T-helper 17 cell (primary cell): Measurements from ENCODE around the gene APLF. TPM values are rescaled to one million over a fixed set of nuclear protein-coding genes. Genes with fewer than 3 reads are reported as not detected.
A peak's percentile ranks its signal among the peaks of the same experiment; 100 is the strongest.

ENCODE experiments used
- ATAC-seq: fragments of 150-1000 bp; cut with Tn5 transposase; 2 replicates; pipeline ENCODE4 v1.10.0; 2021; ENCODE audit warnings: mild to moderate bottlenecking, moderate library complexity
- DNase-seq, 3 donors: peaks; one replicate each; pipeline versions ENCODE4 v3.0.0 to v3.0.0-alpha.2; 2020 to 2021
- H3K9me3 ChIP-seq: one replicate; pipeline ENCODE4 v1.7.0; 2013; ENCODE audit warnings: low read length, mild to moderate bottlenecking; ENCODE audit not compliant: control insufficient read depth, poor library complexity, severe bottlenecking
- H3K27ac Mint-ChIP-seq: one replicate; pipeline ENCODE4 v1.8.0; 2022; ENCODE audit warnings: mild to moderate bottlenecking, moderate library complexity, mixed read lengths
- H3K27me3 Mint-ChIP-seq: one replicate; pipeline ENCODE4 v1.8.0; 2022; ENCODE audit warnings: mixed read lengths
- H3K36me3 Mint-ChIP-seq: one replicate; pipeline ENCODE4 v1.8.0; 2022; ENCODE audit warnings: low read depth, mixed read lengths
- H3K4me1 Mint-ChIP-seq: one replicate; pipeline ENCODE4 v1.8.0; 2022; ENCODE audit warnings: mild to moderate bottlenecking, mixed read lengths
- H3K4me3 Mint-ChIP-seq: one replicate; pipeline ENCODE4 v1.8.0; 2022; ENCODE audit warnings: mild to moderate bottlenecking, moderate library complexity, mixed read lengths
- total RNA-seq, 4 donors: library from RNA in 2 of 4; stranded (reverse) in 2 of 4; gene quantifications; one replicate each; pipeline ENCODE4 v1.2.3 and lab custom pipeline; 2022 to 2026

Gene APLF
- total RNA-seq (1 to 10 TPM; 5.3 to 6.4 TPM), total RNA-seq (lab: John Stamatoyannopoulos, UW) (19.7 to 26.2 reads per million in 2 donors)

- Mint-ChIP-seq H3K4me3 (peak within 1 kb of the TSS; percentile 96), H3K27ac (peak within 1 kb of the TSS; percentile 98), H3K27me3 (no peaks in the 10 kb centered on the region), H3K4me1 (peaks cover 42% of the 10 kb centered on the region), H3K36me3 (peaks cover 4% of the 10 kb centered on the region)
- DNase-seq (peak; percentile 92 to 95 (median 94)), ATAC-seq (peak; percentile 92)
- H3K9me3 ChIP-seq = no peaks in the 10 kb centered on the region
These were observed at the start of gene APLF, which contains the start of gene FBXO48 for GRCh38 chr2:68467077-68467960. TSS of gene APLF (plus strand) at chr2:68467585. CDS start at chr2:68467732, 147 bp downstream. TSS of gene FBXO48 (minus strand) at chr2:68467294. CDS start at chr2:68465145, 2,149 bp downstream.

GRCh38 chr2:68417926-68418325, 49.5 kb upstream of the APLF start:
- DNase-seq (no peak), ATAC-seq (peak; percentile 40)
- peak overlapping the region; percentile 49 for H3K27ac Mint-ChIP-seq
- peaks cover 2% of the 10 kb centered on the region for H3K36me3 Mint-ChIP-seq
- peak overlapping the region; percentile 9 for H3K4me3 Mint-ChIP-seq
- H3K9me3 ChIP-seq = no peaks in the 10 kb centered on the region
- no peaks in the 10 kb centered on the region for H3K27me3 Mint-ChIP-seq
- H3K4me1 Mint-ChIP-seq = peaks cover 14% of the 10 kb centered on the region

- H3K27ac Mint-ChIP-seq = peak overlapping the region; percentile 49
- DNase-seq = no peak
- ATAC-seq = no peak
- H3K9me3 ChIP-seq = no peaks in the 10 kb centered on the region
- peaks cover 14% of the 10 kb centered on the region for H3K4me1 Mint-ChIP-seq
- no peaks in the 10 kb centered on the region for H3K27me3 Mint-ChIP-seq
- H3K36me3 Mint-ChIP-seq = peaks cover 2% of the 10 kb centered on the region
- H3K4me3 Mint-ChIP-seq = no peak overlapping the region
These were observed 49.0 kb upstream of the APLF start for GRCh38 chr2:68418419-68418818.

- ATAC-seq (no peak), DNase-seq (no peak)
- H3K4me3 Mint-ChIP-seq = no peak overlapping the region
- peak overlapping the region; percentile 59 for H3K27ac Mint-ChIP-seq
- H3K27me3 Mint-ChIP-seq = no peaks in the 10 kb centered on the region
- H3K36me3 Mint-ChIP-seq = peaks cover 2% of the 10 kb centered on the region
- peaks cover 12% of the 10 kb centered on the region for H3K4me1 Mint-ChIP-seq
- H3K9me3 ChIP-seq = no peaks in the 10 kb centered on the region
These were observed 48.5 kb upstream of the APLF start for GRCh38 chr2:68418855-68419254.

- no peaks in the 10 kb centered on the region for H3K9me3 ChIP-seq
- H3K36me3 Mint-ChIP-seq = peaks cover 2% of the 10 kb centered on the region
- H3K4me3 Mint-ChIP-seq = no peak overlapping the region
- ATAC-seq (no peak), DNase-seq (no peak)
- H3K4me1 Mint-ChIP-seq = peaks cover 12% of the 10 kb centered on the region
- no peaks in the 10 kb centered on the region for H3K27me3 Mint-ChIP-seq
- H3K27ac Mint-ChIP-seq = no peak overlapping the region
These were observed 47.0 kb upstream of the APLF start for GRCh38 chr2:68420254-68420910.

- H3K4me1 Mint-ChIP-seq = peaks cover 7% of the 10 kb centered on the region
- DNase-seq = no peak
- H3K27me3 Mint-ChIP-seq = no peaks in the 10 kb centered on the region
- H3K36me3 Mint-ChIP-seq = no peaks in the 10 kb centered on the region
- peak; percentile 48 for ATAC-seq
- H3K9me3 ChIP-seq = no peaks in the 10 kb centered on the region
- H3K4me3 Mint-ChIP-seq = no peak overlapping the region
- H3K27ac Mint-ChIP-seq = no peak overlapping the region
These were observed 43.3 kb upstream of the APLF start for GRCh38 chr2:68423966-68424650.

GRCh38 chr2:68425503-68425902, 41.9 kb upstream of the APLF start:
- Mint-ChIP-seq H3K4me1 (peaks cover 10% of the 10 kb centered on the region), H3K4me3 (no peak overlapping the region), H3K36me3 (no peaks in the 10 kb centered on the region), H3K27ac (no peak overlapping the region), H3K27me3 (no peaks in the 10 kb centered on the region)
- DNase-seq = no peak
- ATAC-seq = no peak
- H3K9me3 ChIP-seq = no peaks in the 10 kb centered on the region

GRCh38 chr2:68426446-68426845, 40.9 kb upstream of the APLF start:
- peaks cover 11% of the 10 kb centered on the region for H3K4me1 Mint-ChIP-seq
- H3K4me3 Mint-ChIP-seq = no peak overlapping the region
- no peak for DNase-seq
- H3K27ac Mint-ChIP-seq = no peak overlapping the region
- H3K36me3 Mint-ChIP-seq = no peaks in the 10 kb centered on the region
- no peaks in the 10 kb centered on the region for H3K9me3 ChIP-seq
- no peak for ATAC-seq
- H3K27me3 Mint-ChIP-seq = no peaks in the 10 kb centered on the region

- no peak for DNase-seq
- peak; percentile 90 for ATAC-seq
- no peaks in the 10 kb centered on the region for H3K27me3 Mint-ChIP-seq
- no peaks in the 10 kb centered on the region for H3K36me3 Mint-ChIP-seq
- peaks cover 11% of the 10 kb centered on the region for H3K4me1 Mint-ChIP-seq
- no peak overlapping the region for H3K27ac Mint-ChIP-seq
- H3K9me3 ChIP-seq = no peaks in the 10 kb centered on the region
- H3K4me3 Mint-ChIP-seq = peak overlapping the region; percentile 33
These were observed 40.4 kb upstream of the APLF start for GRCh38 chr2:68426848-68427579.

- no peaks in the 10 kb centered on the region for H3K9me3 ChIP-seq
- Mint-ChIP-seq H3K4me3 (no peak overlapping the region), H3K36me3 (no peaks in the 10 kb centered on the region), H3K27me3 (no peaks in the 10 kb centered on the region), H3K27ac (no peak overlapping the region), H3K4me1 (peaks cover 13% of the 10 kb centered on the region)
- no peak for ATAC-seq
- no peak for DNase-seq
These were observed 39.3 kb upstream of the APLF start for GRCh38 chr2:68428126-68428525.

GRCh38 chr2:68428746-68429145, 38.6 kb upstream of the APLF start:
- no peaks in the 10 kb centered on the region for H3K9me3 ChIP-seq
- Mint-ChIP-seq H3K27ac (no peak overlapping the region), H3K4me1 (peaks cover 13% of the 10 kb centered on the region), H3K4me3 (no peak overlapping the region), H3K27me3 (no peaks in the 10 kb centered on the region), H3K36me3 (no peaks in the 10 kb centered on the region)
- no peak for DNase-seq
- ATAC-seq = no peak

- no peaks in the 10 kb centered on the region for H3K9me3 ChIP-seq
- no peak overlapping the region for H3K27ac Mint-ChIP-seq
- no peaks in the 10 kb centered on the region for H3K27me3 Mint-ChIP-seq
- DNase-seq (no peak), ATAC-seq (no peak)
- peaks cover 13% of the 10 kb centered on the region for H3K4me1 Mint-ChIP-seq
- H3K36me3 Mint-ChIP-seq = no peaks in the 10 kb centered on the region
- no peak overlapping the region for H3K4me3 Mint-ChIP-seq
These were observed 38.0 kb upstream of the APLF start for GRCh38 chr2:68429311-68429826.
